GM18868 (cell line): Measurements from ENCODE around the gene PCNT.
"Not testable (repeated sequence)": the region's sequence is repeated elsewhere in the genome, so short reads cannot be mapped to it uniquely, and the experiment has no call there.

Experiments
- ATAC-seq: cut with Tn5 transposase; IDR thresholded peaks from one replicate; pipeline ENCODE4 v1.9.1; 2021; ENCODE audit warnings: mild to moderate bottlenecking, moderate library complexity; ENCODE audit not compliant: unreplicated experiment

The PCNT gene

DNA sequence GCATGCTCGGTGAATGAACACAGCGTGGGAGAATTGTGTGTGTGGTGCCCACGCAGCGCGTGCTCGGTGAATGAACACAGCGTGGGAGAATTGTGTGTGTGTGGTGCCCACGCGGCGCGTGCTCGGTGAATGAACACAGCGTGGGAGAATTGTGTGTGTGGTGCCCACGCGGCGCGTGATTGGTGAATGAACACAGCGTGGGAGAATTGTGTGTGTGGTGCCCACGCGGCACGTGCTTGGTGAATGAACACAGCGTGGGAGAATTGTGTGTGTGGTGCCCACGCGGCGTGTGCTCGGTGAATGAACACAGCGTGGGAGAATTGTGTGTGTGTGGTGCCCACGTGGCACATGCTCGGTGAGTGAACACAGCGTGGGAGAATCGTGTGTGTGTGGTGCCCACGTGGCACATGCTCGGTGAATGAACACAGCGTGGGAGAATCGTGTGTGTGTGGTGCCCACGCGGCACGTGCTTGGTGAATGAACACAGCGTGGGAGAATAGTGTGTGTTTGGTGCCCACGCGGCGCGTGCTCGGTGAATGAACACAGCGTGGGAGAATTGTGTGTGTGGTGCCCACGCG lies 79.4 kb downstream of the PCNT start:
- ATAC-seq, result not testable (repeated sequence)

DNA sequence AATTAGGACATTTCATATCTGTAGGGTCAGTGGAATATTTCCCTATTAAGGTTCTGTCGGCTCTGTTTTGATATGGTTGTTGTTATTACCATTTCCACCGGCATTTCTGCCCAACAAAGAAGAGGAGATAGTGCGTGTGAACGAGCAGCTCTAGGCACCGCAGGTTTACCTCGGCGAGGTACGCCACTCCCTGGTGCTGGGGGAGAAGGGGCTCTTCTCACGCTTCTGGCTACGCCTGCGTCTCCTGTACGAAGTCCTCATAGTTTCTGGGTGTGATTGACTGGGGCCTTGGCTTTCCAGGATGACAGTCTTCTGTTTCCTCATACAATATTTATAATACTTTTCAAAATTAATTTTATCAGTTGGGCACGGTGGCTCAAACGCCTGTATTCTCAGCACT lies 80.3 kb downstream of the PCNT start:
- ATAC-seq, result no peak

DNA sequence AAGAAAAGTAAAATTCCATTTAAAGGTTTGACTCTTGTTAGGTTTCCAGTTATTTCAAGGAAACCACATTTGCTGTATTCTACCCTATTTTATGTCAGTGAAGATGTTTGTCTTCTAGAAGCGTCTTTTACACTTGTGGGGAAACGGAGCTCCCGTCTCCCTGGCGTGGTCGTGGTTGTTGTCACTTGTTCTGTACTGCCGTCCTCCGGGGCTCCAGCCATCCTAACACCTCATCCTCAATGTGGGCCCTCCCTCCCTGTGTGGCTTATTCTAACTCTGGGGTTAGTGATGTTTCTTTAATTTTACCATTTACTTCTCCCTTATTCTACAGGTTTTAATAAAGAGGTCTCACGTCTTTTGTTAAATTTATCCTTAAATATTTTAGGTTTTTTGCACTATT lies 82.0 kb downstream of the PCNT start:
- no peak for ATAC-seq

DNA sequence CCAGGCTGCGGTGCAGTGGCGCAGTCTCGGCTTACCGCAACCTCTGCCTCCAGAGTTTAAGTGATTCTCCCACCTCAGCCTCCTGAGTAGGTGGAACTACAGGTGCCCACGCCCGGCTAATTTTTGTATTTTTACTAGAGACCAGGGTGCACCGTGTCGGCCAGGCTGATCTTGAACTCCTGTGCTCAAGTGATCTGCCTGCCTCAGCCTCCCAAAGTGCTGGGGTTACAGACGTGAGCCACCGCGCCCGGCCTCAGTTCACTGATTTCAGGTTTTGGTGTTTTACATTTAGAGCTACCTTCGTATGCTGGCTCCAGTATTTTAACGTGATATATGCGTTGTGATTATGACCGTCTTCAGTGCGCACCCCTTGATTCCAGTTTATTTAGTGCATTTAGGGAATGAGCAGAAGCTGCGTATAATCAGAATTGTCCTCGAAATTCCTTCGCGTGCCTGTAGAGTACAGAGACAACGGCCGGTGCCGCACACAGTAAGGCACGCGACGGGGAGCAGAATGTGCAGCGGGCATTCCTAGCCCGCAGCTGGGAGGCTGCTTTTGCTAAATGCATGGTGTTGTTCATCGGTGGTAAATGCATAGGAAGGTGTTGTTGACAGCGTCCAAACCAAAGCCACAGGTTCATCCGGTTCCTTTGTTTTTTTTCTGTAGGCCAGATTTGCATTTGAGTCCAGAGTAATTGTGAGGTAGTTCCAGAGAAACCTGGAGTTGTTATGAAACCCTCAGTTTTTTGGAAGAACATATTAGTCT lies 85.9 kb downstream of the PCNT start:
- ATAC-seq, result no peak

GRCh38 chr21:46410516-46410915 lies 86.6 kb downstream of the PCNT start:
- ATAC-seq, result no peak

- no peak for ATAC-seq
Observed at GRCh38 chr21:46411236-46411635, 87.3 kb downstream of the PCNT start.

GRCh38 chr21:46411691-46412090 lies 87.7 kb downstream of the PCNT start:
- no peak for ATAC-seq

DNA sequence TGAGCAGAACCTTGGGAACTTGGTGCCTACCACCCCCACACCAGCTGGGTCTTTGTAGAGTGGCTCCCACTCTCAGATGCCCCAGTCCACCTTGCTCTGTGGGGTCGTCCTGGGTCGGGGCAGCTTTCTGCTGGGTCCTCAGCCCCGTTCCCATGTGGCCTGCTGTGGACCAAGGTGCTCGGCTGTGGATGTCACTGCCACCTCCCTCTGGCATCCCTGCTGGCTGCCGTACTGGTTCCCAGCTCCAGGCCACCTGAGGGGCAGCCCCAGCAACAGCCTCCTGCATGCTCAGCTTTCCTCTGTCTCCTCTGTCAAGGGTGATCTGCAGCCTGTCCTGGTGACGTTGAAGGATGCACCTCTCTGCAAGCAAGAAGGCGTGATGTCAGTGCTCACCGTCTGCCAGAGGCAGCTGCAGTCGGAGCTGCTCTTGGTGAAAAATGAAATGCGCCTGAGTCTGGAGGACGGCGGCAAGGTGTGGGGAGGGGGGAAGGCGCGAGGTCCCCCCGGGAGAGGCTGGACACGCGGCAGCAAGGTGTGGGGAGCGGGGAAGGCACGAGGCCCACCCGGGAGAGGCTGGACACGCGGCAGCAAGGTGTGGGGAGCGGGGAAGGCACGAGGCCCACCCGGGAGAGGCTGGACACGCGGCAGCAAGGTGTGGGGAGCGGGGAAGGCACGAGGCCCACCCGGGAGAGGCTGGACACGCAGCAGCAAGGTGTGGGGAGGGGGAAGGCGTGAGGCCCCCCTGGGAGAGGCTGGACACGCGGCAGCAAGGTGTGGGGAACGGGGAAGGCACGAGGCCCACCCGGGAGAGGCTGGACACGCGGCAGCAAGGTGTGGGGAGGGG lies 88.8 kb downstream of the PCNT start:
- no peak for ATAC-seq

- no peak for ATAC-seq
Observed at GRCh38 chr21:46413365-46413696, 89.4 kb downstream of the PCNT start.

DNA sequence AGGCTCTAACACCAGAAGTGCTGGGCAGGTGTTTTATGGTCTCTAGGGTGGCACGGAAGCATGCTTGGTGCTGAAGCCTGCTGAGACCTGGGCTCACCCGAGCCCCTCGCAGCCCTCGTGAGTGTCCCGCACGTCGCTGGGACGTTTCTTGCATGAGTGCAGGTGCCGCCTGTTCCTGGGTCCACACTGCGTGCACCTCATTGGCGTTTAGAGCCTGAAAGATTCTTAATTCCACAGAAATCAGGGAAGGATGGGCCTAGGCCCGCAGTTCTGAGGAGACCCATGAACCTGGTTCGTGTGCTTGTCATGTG lies 91.0 kb downstream of the PCNT start:
- ATAC-seq, result no peak

DNA sequence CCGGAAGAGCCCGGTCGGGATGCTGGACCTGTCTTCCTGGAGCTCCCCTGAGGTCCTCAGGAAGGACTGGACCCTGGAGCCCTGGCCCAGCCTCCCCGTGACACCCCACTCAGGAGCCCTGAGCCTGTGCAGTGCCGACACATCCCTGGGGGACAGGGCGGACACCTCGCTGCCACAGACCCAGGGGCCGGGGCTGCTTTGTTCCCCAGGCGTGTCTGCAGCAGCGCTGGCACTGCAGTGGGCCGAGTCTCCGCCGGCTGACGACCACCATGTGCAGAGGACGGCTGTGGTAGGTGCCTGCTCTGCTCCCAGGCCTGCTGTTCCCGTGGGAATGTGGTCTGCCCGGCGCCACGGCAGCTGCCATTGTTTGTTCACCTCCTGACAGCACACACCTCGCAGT lies 92.6 kb downstream of the PCNT start:
- ATAC-seq, result no peak

DNA sequence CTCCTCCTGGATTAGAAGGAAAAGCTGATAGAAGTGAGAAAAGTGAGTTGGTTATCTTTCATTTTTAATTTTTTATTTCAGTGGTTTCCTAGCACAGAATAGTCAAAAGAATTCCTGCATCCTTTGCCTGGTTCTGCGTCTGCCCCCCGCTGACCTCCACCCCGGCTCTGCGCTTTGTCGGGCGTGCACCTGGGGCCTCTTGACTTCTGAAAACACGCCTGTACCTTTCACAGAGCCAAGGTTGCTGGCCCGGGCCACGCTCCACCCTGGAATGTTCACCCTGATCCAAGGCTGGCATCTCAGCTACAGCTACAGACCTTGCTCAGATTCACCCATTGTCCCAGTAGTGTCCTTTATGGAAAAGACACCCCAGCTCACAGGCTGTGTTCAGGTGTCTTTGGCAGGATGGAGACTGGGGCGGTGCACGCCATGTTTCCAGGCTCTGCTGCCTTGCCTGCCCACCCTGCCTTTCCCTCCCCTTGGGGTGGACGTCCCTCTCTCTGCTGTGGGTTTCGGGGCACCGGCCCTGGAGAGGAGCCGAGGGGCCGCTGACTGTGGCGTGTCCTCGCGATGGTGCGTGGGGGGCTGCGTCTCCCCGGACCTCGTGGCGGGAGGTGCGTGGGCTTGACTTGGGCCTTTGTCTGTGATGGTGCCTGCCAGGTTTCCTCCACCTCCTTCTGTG lies 94.5 kb downstream of the PCNT start:
- ATAC-seq, result no peak

DNA sequence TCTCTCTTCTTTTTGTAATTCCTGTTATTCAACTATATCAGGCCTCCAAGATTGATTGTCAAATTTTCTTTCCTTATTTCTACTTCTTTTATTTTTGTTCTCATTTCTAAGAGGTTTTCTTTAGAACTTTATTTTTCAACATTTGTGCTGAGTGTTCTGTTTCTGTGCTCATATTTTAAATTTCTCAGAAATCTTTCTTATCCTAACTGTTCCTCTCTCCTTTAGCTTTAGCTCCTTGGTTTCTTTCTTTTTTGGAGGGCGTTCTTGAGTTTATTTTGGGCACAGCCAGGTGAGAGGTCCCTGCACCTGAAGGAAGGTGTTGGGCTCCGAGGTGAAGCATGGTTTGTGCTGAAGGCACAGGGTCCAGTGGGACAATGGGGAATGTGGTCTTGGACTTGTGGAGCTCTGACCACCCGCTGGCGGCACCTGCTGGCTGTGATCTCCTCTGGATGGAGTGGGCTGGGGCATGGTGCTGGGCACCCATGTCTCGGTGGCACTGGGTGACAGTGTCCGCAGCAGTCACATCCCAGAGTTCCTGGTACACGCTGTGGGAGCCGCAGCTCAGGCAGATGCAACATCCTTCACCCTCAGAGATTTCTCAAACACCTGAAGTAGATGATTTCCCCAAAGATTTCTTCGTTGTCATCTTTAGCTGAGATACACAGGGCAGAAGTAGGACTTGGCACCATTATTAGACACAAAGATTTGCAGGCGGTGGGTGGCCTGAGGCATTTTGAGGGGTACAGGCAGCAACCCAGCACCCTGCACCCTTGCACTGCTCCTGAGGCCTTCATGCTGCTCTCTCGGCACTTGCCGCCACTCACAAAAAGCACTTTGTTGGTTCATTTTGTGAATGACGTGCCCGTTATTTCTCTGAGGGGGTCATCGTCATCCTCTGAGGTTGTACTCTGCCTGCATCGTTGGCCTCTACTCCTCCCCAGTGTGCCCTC lies 96.6 kb downstream of the PCNT start:
- no peak for ATAC-seq

DNA sequence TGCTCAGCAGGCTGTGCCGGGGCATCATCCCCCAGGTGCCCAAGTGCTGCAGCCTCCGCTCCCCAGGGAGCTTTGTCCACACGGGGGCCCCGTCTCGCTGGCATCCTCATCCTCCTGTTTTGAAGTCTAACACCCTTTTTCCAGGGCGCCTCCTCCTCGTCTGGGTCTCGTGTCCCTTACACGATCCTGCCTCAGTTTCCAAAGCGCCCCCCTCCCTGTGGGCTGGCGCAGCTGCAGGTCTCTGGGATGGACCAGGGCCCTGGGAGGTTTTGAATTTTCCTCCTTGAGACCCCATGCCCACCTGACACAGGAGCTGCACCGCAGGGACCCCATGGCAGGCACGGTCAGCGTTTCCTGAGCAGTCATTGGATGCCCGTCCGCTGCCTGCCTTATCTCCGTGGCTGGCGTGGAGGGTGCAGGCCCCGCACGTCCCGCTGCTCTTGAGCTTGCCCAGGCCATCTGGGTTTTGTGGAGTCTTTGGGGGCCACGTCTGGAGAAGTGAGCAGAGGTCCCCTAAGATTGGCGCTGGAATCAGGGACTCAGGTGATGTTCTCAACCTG lies 97.3 kb downstream of the PCNT start:
- no peak for ATAC-seq

- no peak for ATAC-seq
Observed at GRCh38 chr21:46421756-46422555, 98.0 kb downstream of the PCNT start.

DNA sequence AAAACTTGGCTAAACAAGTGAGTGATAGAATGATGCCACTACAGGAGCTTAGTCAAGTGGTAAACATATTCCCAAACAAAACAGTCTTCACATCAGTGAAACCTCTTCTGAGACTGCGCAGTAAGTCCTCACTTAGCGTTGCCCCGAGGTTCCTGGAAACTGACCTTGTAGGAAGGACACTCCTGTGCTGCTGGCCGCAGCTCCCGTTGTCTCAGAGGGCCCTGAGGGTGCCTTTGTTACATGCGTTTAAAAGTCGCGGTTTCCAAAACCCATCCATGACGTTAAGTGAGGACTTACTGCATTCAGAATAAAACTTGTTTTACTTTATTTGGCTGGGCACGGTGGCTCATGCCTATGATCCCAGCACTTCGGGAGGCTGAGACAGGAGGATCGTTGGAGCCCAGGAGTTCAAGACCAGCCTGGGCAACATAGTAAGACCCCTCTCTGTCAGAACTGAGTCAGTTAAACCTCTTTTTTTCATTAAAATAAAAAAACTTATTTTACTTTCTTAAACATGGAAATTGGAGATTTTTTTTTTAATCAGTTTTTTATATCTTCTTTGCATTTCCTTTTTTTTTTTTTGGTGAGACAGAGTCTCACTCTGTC lies 98.8 kb downstream of the PCNT start:
- no peak for ATAC-seq

- no peak for ATAC-seq
Observed at GRCh38 chr21:46423546-46424038, 99.6 kb downstream of the PCNT start.

GRCh38 chr21:46424039-46424591 lies 100.2 kb downstream of the PCNT start:
- no peak for ATAC-seq

GRCh38 chr21:46424621-46425020 lies 100.7 kb downstream of the PCNT start:
- ATAC-seq, result no peak
